Cardiac ventricle fibroblast (primary cell): ENCODE measurements around the gene CLDN12. TPM values are rescaled to one million over a fixed set of nuclear protein-coding genes. Genes with fewer than 3 reads are reported as not detected.

Experiments used
- total RNA-seq: library from RNA; depleted of rRNA; stranded (reverse); fragments of >200 nt; gene quantifications from 2 replicates; pipeline ENCODE4 v1.2.3, GENCODE V29; 2015

The CLDN12 gene
- 10.4 and 12.3 TPM in 2 replicates for total RNA-seq

DNA sequence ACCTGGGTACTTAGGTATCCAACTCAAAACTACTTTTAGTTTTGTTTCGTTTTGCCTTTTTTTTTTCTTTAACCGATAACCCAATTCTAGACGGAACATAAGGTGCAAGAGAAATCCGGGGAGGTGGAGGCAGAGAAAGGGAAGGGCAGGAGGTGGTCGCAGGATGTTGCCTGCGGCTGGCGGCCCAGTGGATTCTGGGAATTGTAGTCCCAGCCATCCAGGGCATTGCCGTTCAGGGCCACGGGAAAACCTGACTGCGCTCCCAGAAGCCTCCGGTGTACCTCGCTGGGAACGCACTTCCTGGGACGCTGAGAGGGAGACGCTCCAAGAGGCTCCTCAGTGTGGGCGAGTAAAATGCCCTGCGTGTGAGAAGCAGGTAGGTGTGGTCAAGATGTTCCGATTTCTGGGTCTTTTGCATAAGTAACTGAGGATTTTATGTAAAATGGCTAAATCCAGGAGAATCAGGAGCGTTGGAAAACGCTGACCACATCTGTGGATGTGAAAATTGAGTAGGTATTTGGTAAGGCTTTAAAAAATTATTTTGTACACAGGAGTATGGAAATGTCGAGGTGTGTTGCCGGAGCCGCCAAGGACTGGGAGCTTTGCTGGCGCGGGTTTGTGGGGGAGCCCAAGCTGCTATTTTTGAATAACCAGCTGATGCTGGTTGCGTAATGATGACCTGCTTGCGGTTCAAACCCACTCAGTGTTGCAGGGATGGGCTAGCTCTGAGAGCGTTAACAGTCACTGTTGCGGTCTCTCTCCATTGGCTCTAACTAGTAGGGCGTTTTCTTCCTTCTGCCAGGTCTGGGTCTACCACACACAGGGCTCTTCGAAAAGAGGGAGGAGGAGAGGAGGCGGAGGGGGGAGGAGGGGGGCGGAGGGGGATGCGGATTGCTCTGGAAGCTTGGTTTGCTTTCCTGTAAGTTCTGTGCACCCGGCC, at the start of gene CLDN12:
Gene CLDN12 (plus strand): TSS at position 288 of the 940 bp plus-strand sequence. CDS start 9,216 bp downstream, outside the sequence.

Other genes starting within 250 kb of the CLDN12 start
- 102 and 123 TPM in 2 replicates for gene STEAP1, start 249.0 kb upstream of the CLDN12 start, total RNA-seq
- 19.1 and 25.8 TPM in 2 replicates for gene STEAP2, start 191.7 kb upstream of the CLDN12 start, total RNA-seq
- gene CFAP69, start 158.3 kb upstream of the CLDN12 start, total RNA-seq, result 1.5 and 8.4 TPM in 2 replicates
- not detected in 2 replicates for gene FAM237B, start 82.2 kb upstream of the CLDN12 start, total RNA-seq
- gene GTPBP10, start 56.7 kb upstream of the CLDN12 start, total RNA-seq, result 7.4 and 9.6 TPM in 2 replicates
- gene PTTG1IP2, start 66.2 kb downstream of the CLDN12 start, total RNA-seq, result not detected in 2 replicates
- 23.0 and 25.7 TPM in 2 replicates for gene CDK14, start 192.9 kb downstream of the CLDN12 start, total RNA-seq